Astrocyte (in vitro differentiated cells and primary cell): ENCODE results near the gene RAP1GAP. TPM values are rescaled to one million over a fixed set of nuclear protein-coding genes. Genes with fewer than 3 reads are reported as not detected.

Source experiments
- DNase-seq: peaks from one replicate; pipeline ENCODE4 v3.0.0-alpha.2; 2010; ENCODE audit warnings: low read depth
- FAIRE-seq: peaks from 2 replicates; lab custom pipeline; 2011; peaks lifted over from hg19 to GRCh38; lab: Jason Lieb, UNC
- H2AFZ ChIP-seq: 2 replicates; pipeline ENCODE4 v1.6.0; 2012; ENCODE audit warnings: low read depth, low read length, inconsistent platforms
- H3K27ac ChIP-seq: 2 replicates; pipeline ENCODE4 v1.5.1; 2011; ENCODE audit warnings: low read depth, low read length, inconsistent platforms
- H3K27me3 ChIP-seq: 2 replicates; pipeline ENCODE4 v1.6.0; 2011; ENCODE audit warnings: low read length, inconsistent platforms; ENCODE audit not compliant: insufficient read depth
- H3K36me3 ChIP-seq: 2 replicates; pipeline ENCODE4 v1.5.1; 2011; ENCODE audit warnings: low read length, inconsistent platforms; ENCODE audit not compliant: insufficient read depth
- H3K4me1 ChIP-seq: 2 replicates; pipeline ENCODE4 v1.5.1; 2011; ENCODE audit warnings: low read length, inconsistent platforms; ENCODE audit not compliant: insufficient read depth
- H3K4me2 ChIP-seq: 2 replicates; pipeline ENCODE4 v1.6.0; 2012; ENCODE audit warnings: low read length, inconsistent platforms
- H3K4me3 ChIP-seq: 2 replicates; pipeline ENCODE4 v1.5.1; 2011; ENCODE audit warnings: low read depth, mild to moderate bottlenecking, low read length, inconsistent platforms; ENCODE audit not compliant: insufficient read depth
- H3K79me2 ChIP-seq: 2 replicates; pipeline ENCODE4 v1.6.0; 2012; ENCODE audit warnings: mild to moderate bottlenecking, low read length, inconsistent platforms; ENCODE audit not compliant: insufficient read depth
- H3K9ac ChIP-seq: 2 replicates; pipeline ENCODE4 v1.6.0; 2012; ENCODE audit warnings: mild to moderate bottlenecking, low read length, inconsistent platforms
- H3K9me3 ChIP-seq: 2 replicates; pipeline ENCODE4 v1.5.1; 2012; ENCODE audit warnings: low read depth, mild to moderate bottlenecking, low read length, inconsistent platforms; ENCODE audit not compliant: insufficient read depth
- H4K20me1 ChIP-seq: 2 replicates; pipeline ENCODE4 v1.6.0; 2012; ENCODE audit warnings: low read length, inconsistent platforms; ENCODE audit not compliant: insufficient read depth
- H3K27ac Mint-ChIP-seq: one replicate; pipeline ENCODE4 v1.8.0; 2021; ENCODE audit warnings: mild to moderate bottlenecking, mixed read lengths; ENCODE audit not compliant: unreplicated experiment
- H3K27me3 Mint-ChIP-seq: one replicate; pipeline ENCODE4 v1.8.0; 2021; ENCODE audit warnings: low read depth, mixed read lengths; ENCODE audit not compliant: unreplicated experiment
- H3K36me3 Mint-ChIP-seq: one replicate; pipeline ENCODE4 v1.8.0; 2021; ENCODE audit warnings: low read depth, mixed read lengths; ENCODE audit not compliant: unreplicated experiment
- H3K4me1 Mint-ChIP-seq: one replicate; pipeline ENCODE4 v1.8.0; 2021; ENCODE audit warnings: low read depth, mixed read lengths; ENCODE audit not compliant: unreplicated experiment
- H3K4me3 Mint-ChIP-seq: one replicate; pipeline ENCODE4 v1.8.0; 2021; ENCODE audit warnings: mild to moderate bottlenecking, moderate library complexity, mixed read lengths; ENCODE audit not compliant: unreplicated experiment
- H3K9me3 Mint-ChIP-seq: one replicate; pipeline ENCODE4 v1.8.0; 2021; ENCODE audit warnings: mild to moderate bottlenecking, mixed read lengths; ENCODE audit not compliant: unreplicated experiment
- EZH2 ChIP-seq: IDR thresholded peaks from 2 replicates; pipeline ENCODE4 v1.6.1; 2012; ENCODE audit warnings: mild to moderate bottlenecking, low read length, inconsistent platforms; ENCODE audit not compliant: insufficient read depth
- total RNA-seq: library from RNA; stranded (reverse); gene quantifications from 2 replicates; pipeline ENCODE4 v1.2.1, GENCODE V29; 2021
- TF ChIP-seq, protein P1 (sequence below): IDR thresholded peaks from 2 replicates; pipeline ENCODE4 v1.5.1; 2011; ENCODE audit warnings: low read depth, mild to moderate bottlenecking, inconsistent platforms, low read length, moderate library complexity; ENCODE audit not compliant: insufficient read depth

RAP1GAP gene
- total RNA-seq, 1 donor from 2014 or later: 3.2 TPM

DNA sequence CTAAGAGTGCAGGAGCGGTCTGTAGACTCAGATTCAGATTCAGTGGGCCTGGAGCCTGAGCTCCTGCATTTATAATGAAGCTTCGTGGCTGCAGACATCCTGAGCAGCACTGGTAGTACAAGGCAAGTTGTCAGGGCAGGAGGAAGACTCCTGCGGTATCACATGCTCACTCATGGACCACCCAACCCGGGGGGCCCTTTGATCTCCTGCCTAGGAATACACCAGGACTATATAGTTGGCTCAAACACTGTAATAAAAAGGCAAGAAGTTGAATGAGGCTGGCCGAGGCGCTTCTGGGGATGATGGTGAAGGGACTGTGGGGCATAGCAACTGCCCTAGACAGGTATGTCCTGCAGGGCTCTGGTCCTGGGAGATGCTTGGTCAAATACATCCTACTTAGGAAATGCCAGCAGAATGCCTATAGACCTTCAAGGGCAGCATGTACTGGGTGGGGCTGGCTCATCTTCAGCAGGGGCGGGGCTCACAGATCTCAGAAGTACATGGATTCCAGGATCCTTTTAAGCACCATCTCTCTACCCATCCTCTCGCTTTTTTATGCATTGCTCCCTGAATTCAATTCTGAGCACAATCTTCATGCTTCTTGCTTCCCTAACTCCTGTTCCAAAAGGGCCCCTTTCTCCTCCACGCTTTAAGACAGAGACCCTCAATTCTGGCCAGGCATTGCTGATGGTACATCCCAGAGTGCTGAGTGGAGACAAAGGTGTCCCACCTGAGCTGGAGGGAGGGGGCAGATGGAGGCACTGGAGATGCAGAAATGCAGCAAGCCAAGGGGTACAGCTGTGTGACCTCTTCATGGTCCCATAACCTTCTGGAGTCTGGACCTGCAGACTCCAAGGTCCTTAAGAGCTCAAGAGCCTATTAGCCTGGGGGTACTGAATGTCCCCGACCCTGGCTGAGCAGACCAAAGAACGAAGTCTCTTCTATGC lies 2.1 kb upstream of the RAP1GAP start:
- Mint-ChIP-seq H3K9me3 (no peaks in the 10 kb centered on the region), H3K36me3 (no peaks in the 10 kb centered on the region), H3K27me3 (peaks cover 12% of the 10 kb centered on the region), H3K27ac (no peak overlapping the region), H3K4me1 (peaks cover 20% of the 10 kb centered on the region), H3K4me3 (no peak overlapping the region)
- Histone ChIP-seq H3K27ac (no peak overlapping the region), H3K9ac (no peak overlapping the region), H3K27me3 (peaks cover 34% of the 10 kb centered on the region), H3K4me1 (peaks cover 33% of the 10 kb centered on the region), H3K79me2 (no peaks in the 10 kb centered on the region), H3K4me2 (no peak overlapping the region), H2AFZ (no peak overlapping the region), H3K4me3 (no peak overlapping the region), H4K20me1 (peaks cover 49% of the 10 kb centered on the region), H3K36me3 (no peaks in the 10 kb centered on the region), H3K9me3 (no peaks in the 10 kb centered on the region)
- FAIRE-seq (no peak), DNase-seq (no peak)
- no peak for TF ChIP-seq EZH2
- TF ChIP-seq, protein P1, sequence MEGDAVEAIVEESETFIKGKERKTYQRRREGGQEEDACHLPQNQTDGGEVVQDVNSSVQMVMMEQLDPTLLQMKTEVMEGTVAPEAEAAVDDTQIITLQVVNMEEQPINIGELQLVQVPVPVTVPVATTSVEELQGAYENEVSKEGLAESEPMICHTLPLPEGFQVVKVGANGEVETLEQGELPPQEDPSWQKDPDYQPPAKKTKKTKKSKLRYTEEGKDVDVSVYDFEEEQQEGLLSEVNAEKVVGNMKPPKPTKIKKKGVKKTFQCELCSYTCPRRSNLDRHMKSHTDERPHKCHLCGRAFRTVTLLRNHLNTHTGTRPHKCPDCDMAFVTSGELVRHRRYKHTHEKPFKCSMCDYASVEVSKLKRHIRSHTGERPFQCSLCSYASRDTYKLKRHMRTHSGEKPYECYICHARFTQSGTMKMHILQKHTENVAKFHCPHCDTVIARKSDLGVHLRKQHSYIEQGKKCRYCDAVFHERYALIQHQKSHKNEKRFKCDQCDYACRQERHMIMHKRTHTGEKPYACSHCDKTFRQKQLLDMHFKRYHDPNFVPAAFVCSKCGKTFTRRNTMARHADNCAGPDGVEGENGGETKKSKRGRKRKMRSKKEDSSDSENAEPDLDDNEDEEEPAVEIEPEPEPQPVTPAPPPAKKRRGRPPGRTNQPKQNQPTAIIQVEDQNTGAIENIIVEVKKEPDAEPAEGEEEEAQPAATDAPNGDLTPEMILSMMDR: no peak

DNA sequence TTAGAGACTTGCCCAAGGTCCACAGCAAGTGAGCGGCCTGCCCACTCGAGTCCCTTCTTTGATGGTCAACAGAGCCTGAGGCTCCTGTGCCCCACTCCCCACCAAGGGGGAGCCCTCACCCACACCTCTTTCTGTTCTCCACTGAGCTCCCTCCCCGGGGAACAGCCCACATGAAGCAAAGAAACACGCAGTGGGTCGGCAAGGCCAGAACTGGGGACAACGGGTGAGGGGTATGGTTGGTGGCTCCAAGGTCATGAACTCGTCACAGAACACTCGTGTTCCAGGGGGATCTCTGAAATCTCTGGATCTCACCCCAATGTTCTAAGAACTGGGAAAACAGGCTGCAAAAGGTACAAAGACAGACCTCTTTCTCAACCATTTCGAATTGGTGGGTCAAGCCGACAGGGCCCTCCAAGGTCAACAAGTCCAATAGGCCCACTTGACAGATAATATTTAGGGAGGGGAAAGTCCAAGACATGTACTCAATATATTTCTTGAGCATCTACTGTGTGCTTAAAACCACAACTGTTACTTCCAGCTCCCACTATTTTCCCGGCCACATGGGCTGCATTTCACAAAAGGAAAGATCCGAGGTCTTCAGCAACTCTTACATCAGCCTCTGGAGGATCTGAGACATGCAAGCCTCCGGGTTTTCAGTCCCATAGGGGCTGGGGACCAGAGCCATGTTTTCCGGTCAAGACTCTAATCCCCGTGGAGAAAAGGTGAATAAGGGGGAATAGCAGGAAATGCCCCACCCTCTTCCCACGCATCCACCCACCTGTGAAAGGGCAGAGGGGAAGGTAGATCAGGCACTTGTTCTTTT lies 1.1 kb upstream of the RAP1GAP start:
- no peak overlapping the region for H3K9ac ChIP-seq
- H3K27me3 ChIP-seq: peaks cover 35% of the 10 kb centered on the region
- no peaks in the 10 kb centered on the region for H3K79me2 ChIP-seq
- no peak for DNase-seq
- peak overlapping the region; percentile 77 for H3K4me2 ChIP-seq
- no peaks in the 10 kb centered on the region for H3K36me3 ChIP-seq
- Mint-ChIP-seq H3K36me3 (no peaks in the 10 kb centered on the region), H3K9me3 (no peaks in the 10 kb centered on the region), H3K4me3 (no peak overlapping the region), H3K27me3 (peaks cover 12% of the 10 kb centered on the region), H3K4me1 (peaks cover 22% of the 10 kb centered on the region), H3K27ac (peak overlapping the region; percentile 41)
- H2AFZ ChIP-seq: no peak overlapping the region
- no peaks in the 10 kb centered on the region for H3K9me3 ChIP-seq
- no peak overlapping the region for H3K4me3 ChIP-seq
- peaks cover 57% of the 10 kb centered on the region for H4K20me1 ChIP-seq
- H3K27ac ChIP-seq: no peak overlapping the region
- TF ChIP-seq, protein P1: no peak
- no peak for TF ChIP-seq EZH2
- FAIRE-seq: no peak
- peaks cover 37% of the 10 kb centered on the region for H3K4me1 ChIP-seq
